Endothelial cell of umbilical vein (primary cell): ENCODE measurements around the gene LDLRAD4.

Experiments used
- EZH2 ChIP-seq: IDR thresholded peaks from 2 replicates; pipeline ENCODE4 v1.6.1; 2012; ENCODE audit warnings: borderline replicate concordance, low read depth, mild to moderate bottlenecking, moderate library complexity, low read length, inconsistent platforms; ENCODE audit not compliant: severe bottlenecking
- MYC ChIP-seq: IDR thresholded peaks from one replicate; pipeline ENCODE4 v1.6.1; 2011; ENCODE audit warnings: mild to moderate bottlenecking, low read depth, low read length
- POLR2A ChIP-seq: IDR thresholded peaks from 2 replicates; pipeline ENCODE4 v1.6.1; 2012; ENCODE audit warnings: low read depth, mild to moderate bottlenecking, control low read depth, low read length
- POLR2AphosphoS5 ChIP-seq: IDR thresholded peaks from 2 replicates; pipeline ENCODE4 v1.6.1; 2012; ENCODE audit warnings: low read depth, mild to moderate bottlenecking, control low read depth, low read length, moderate library complexity; ENCODE audit not compliant: insufficient read depth
- TF ChIP-seq, protein P1 (sequence below), 2 donors: IDR thresholded peaks; 1 replicate in 1 of 2; 2 replicates in 1 of 2; pipeline ENCODE4 v1.5.1; 2011; ENCODE audit warnings: low read length in 2 of 2, mild to moderate bottlenecking in 2 of 2, moderate library complexity in 2 of 2, control low read depth in 1 of 2, inconsistent platforms in 1 of 2, low read depth in 1 of 2; ENCODE audit not compliant: insufficient read depth in 1 of 2; ENCODE audit errors: extremely low read depth in 1 of 2

DNA sequence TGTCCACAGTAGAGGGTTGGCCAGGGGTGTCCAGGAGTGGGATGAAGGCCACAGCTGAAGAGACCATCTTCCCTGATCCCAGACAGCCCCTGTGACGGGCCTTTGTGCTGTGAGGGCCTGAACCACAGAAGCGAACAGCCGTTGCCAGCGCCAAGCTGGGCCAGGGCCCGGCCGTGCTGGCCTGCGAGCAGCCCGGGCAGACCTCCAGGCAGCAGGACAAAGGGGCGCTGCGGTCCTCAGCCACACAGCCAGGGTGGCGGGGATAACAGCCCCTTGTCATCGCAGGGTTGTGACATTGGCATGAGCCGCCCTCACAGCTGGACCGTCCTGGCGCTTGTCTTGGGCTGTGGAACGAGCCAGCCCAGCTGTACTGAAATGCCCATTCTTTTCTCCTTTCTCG, 346.7 kb downstream of the LDLRAD4 start:
- TF ChIP-seq, protein P1, sequence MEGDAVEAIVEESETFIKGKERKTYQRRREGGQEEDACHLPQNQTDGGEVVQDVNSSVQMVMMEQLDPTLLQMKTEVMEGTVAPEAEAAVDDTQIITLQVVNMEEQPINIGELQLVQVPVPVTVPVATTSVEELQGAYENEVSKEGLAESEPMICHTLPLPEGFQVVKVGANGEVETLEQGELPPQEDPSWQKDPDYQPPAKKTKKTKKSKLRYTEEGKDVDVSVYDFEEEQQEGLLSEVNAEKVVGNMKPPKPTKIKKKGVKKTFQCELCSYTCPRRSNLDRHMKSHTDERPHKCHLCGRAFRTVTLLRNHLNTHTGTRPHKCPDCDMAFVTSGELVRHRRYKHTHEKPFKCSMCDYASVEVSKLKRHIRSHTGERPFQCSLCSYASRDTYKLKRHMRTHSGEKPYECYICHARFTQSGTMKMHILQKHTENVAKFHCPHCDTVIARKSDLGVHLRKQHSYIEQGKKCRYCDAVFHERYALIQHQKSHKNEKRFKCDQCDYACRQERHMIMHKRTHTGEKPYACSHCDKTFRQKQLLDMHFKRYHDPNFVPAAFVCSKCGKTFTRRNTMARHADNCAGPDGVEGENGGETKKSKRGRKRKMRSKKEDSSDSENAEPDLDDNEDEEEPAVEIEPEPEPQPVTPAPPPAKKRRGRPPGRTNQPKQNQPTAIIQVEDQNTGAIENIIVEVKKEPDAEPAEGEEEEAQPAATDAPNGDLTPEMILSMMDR (IDR thresholded peaks at IDR 0.05; ENCODE audit: extremely low read depth in 1 of 2, insufficient read depth in 1 of 2, low read depth in 1 of 2, low read length in 2 of 2): no peak
- TF ChIP-seq POLR2AphosphoS5: no peak
- TF ChIP-seq EZH2: no peak
- no peak for TF ChIP-seq MYC
- TF ChIP-seq POLR2A: no peak
